ENCODE results near the gene RASAL1.

Gene RASAL1

GRCh38 chr12:113055594-113056380 lies 79.8 kb downstream of the RASAL1 start:
- DNase-seq: no peak

- no peak for DNase-seq
Measured at GRCh38 chr12:113054948-113055486, 80.5 kb downstream of the RASAL1 start.

GRCh38 chr12:113052326-113052725 lies 83.2 kb downstream of the RASAL1 start:
- DNase-seq: no peak

GRCh38 chr12:113051759-113052158 lies 83.8 kb downstream of the RASAL1 start:
- DNase-seq: no peak

- DNase-seq: no peak
Measured at GRCh38 chr12:113050795-113051194, 84.8 kb downstream of the RASAL1 start.

- no peak for DNase-seq
Measured at GRCh38 chr12:113049976-113050742, 85.4 kb downstream of the RASAL1 start.
